GM21515 (cell line): ENCODE data around the gene WDR73.

ENCODE experiments used
- ATAC-seq: cut with Tn5 transposase; IDR thresholded peaks from one replicate; pipeline ENCODE4 v1.9.1; 2021; ENCODE audit not compliant: unreplicated experiment

Gene WDR73

DNA sequence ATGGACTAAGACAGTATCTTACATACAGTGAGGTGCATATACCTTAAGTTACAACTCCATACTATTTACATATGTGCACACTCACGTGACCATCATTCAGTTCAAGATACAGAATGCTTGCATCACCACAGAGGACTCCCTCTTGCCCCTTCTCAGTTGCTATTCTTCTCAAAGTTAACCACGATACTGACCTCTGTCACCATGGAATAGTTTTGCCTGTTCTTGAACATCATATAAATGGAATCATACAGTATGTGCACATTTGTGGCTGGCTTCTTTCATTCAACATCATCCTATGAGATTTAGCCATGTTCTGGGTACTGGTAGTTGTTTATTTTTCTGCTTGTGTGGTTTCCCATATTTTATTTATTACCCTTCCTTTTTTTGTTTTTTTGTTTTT, 63.7 kb downstream of the WDR73 start:
- no peak for ATAC-seq
